Lower leg skin (tissue), 4 donors: ENCODE measurements around the gene HDAC4. TPM values are rescaled to one million over a fixed set of nuclear protein-coding genes. Genes with fewer than 3 reads are reported as not detected.

ENCODE experiments used
- DNase-seq, 2 donors: peaks; one replicate each; pipeline ENCODE4 v3.0.0-alpha.2; 2019; ENCODE audit warnings: low spot score in 2 of 2
- H3K4me3 ChIP-seq: fragments of 200-600 bp; sonication (generic); 2 replicates; pipeline ENCODE4 v1.5.1; 2017; ENCODE audit warnings: mild to moderate bottlenecking, low read depth; ENCODE audit not compliant: poor library complexity, severe bottlenecking
- POLR2A ChIP-seq, 2 donors: fragments of 450-650 bp; IDR thresholded peaks; one replicate each; pipeline ENCODE4 v1.6.1; 2016 to 2017; ENCODE audit warnings: antibody characterized with exemption in 2 of 2, mild to moderate bottlenecking in 1 of 2, moderate library complexity in 1 of 2
- WGBS, 2 donors: methylation state at CpG; one replicate each; pipeline ENCODE4 v1.1.5; 2018; 5-methylcytosine and 5-hydroxymethylcytosine counted together
- intact Hi-C: fragments of 100-400 bp; cut with DNase I; formaldehyde crosslinking; loops from one replicate; pipeline ENCODE4 v1.15.0; 2023; ENCODE audit warnings: low total_unique reads
- total RNA-seq, 4 donors: library from RNA; depleted of rRNA; stranded (reverse); fragments of >200 nt; gene quantifications; one replicate each; pipeline ENCODE4 v1.1.0, GENCODE V29; 2016
- TF ChIP-seq, protein P1 (sequence below), 3 donors: fragments of 450-650 bp; IDR thresholded peaks; one replicate each; pipeline ENCODE4 v1.5.1; 2016; ENCODE audit warnings: antibody characterized with exemption in 3 of 3, mild to moderate bottlenecking in 3 of 3, moderate library complexity in 2 of 3

Gene HDAC4
- total RNA-seq, 4 donors from 2014 or later = 27.4 to 85.5 (median 57.9) TPM

DNA sequence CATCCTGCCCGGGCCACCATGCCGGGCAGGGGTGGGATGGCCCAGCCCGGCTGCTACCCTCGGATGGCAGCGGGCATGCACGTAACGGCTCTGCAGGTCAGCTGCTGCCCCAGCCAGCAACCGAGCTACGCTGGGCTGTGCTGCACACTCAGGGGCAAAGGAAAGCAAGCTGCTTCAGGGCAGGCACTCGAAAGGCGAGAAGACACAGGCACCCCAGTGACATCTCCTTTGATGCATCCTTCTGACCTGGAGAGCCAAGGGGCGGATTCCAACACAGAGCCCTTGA is 8.8 kb downstream of the HDAC4 start:
- intact Hi-C loops = no loop called here
- no peak overlapping the region for H3K4me3 ChIP-seq
- 94 to 98% methylated on average over 12 of the region's 12 CpGs for WGBS, 2 donors
- DNase-seq = no peak
- TF ChIP-seq, protein P1, sequence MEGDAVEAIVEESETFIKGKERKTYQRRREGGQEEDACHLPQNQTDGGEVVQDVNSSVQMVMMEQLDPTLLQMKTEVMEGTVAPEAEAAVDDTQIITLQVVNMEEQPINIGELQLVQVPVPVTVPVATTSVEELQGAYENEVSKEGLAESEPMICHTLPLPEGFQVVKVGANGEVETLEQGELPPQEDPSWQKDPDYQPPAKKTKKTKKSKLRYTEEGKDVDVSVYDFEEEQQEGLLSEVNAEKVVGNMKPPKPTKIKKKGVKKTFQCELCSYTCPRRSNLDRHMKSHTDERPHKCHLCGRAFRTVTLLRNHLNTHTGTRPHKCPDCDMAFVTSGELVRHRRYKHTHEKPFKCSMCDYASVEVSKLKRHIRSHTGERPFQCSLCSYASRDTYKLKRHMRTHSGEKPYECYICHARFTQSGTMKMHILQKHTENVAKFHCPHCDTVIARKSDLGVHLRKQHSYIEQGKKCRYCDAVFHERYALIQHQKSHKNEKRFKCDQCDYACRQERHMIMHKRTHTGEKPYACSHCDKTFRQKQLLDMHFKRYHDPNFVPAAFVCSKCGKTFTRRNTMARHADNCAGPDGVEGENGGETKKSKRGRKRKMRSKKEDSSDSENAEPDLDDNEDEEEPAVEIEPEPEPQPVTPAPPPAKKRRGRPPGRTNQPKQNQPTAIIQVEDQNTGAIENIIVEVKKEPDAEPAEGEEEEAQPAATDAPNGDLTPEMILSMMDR (IDR thresholded peaks at IDR 0.05) = no peak
- TF ChIP-seq POLR2A (IDR thresholded peaks at IDR 0.05) = no peak

DNA sequence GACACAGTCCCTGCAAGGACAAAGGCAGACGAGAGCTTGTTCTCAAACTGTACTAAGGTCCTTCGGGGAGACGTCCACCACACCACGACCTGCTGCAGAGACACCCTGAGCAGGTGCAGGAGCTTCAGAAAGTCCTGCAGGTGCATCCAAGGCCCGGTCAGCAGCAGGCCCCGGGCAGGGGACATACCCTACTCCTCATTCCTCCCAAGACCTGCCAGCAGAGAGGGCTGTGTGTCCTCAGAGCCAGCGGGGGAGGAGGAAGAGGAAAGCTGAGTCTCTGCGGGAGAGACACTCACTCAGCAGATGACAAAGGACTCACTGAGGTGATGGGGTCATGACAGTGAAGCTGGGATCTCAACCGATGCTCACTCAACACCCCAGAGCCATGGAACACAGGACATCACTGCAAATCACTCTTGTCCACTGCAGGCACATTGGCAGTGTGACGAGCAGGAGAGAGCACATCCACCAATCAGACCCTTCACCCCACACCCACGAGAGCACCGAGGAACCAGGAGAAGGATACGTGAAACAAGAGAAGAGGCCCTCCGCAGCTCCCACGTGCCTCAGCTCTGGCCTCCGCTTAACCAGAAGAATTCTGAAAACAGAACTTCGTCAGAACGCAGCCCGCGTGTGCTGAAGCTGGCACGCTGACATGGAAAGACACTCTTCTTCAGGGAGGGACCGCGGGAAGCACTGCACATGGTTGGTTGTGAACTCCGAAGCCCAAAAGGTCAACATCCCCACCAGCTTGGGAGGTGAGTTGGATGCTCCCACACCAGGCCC is 9.3 kb downstream of the HDAC4 start:
- H3K4me3 ChIP-seq = no peak overlapping the region
- TF ChIP-seq, protein P1 (IDR thresholded peaks at IDR 0.05) = no peak
- TF ChIP-seq POLR2A (IDR thresholded peaks at IDR 0.05) = no peak
- 91 to 93% methylated on average over 21 to 24 of the region's 24 CpGs for whole genome bisulfite sequencing, 2 donors
- intact Hi-C loops = no loop called here
- no peak for DNase-seq

DNA sequence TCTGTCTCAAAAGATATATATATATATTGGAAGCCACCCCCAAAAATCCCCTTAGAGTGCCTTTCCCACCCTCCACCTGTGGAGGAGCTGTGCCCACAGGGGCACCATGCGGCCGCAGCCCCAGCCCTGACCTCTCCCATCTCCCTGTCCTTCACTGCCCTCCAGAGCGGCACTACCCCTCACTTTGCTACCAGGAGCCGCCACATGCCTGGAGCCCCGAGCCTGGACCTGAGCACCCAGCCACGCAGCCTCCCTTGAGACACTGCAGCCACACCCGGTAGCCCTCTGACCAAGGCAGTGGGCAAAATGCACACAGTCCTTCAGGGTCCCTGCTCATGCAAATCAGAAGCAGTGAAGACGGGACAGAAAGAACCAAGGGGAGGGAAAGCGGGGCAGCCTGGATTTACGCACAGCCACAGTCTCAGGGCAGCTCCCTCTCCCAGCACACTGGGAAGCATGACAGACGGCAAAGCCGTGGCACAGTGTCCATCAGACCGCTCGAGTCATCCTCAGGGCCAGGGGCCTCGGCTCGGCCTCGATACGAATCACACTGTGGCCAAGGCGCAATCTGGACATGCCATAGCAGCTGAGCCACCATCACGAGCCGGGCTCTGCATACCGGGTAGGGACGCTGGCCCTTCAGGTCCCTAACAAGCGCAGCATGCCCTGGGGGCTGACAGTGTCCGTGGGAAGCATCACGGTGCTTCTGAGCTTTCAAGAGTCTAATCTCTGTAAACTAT is 10.1 kb downstream of the HDAC4 start:
- no peak for DNase-seq
- 94 to 97% methylated on average over 21 to 26 of the region's 26 CpGs for WGBS, 2 donors
- intact Hi-C loops = no loop called here
- TF ChIP-seq, protein P1 (IDR thresholded peaks at IDR 0.05) = no peak
- TF ChIP-seq POLR2A (IDR thresholded peaks at IDR 0.05) = no peak
- H3K4me3 ChIP-seq = no peak overlapping the region

DNA sequence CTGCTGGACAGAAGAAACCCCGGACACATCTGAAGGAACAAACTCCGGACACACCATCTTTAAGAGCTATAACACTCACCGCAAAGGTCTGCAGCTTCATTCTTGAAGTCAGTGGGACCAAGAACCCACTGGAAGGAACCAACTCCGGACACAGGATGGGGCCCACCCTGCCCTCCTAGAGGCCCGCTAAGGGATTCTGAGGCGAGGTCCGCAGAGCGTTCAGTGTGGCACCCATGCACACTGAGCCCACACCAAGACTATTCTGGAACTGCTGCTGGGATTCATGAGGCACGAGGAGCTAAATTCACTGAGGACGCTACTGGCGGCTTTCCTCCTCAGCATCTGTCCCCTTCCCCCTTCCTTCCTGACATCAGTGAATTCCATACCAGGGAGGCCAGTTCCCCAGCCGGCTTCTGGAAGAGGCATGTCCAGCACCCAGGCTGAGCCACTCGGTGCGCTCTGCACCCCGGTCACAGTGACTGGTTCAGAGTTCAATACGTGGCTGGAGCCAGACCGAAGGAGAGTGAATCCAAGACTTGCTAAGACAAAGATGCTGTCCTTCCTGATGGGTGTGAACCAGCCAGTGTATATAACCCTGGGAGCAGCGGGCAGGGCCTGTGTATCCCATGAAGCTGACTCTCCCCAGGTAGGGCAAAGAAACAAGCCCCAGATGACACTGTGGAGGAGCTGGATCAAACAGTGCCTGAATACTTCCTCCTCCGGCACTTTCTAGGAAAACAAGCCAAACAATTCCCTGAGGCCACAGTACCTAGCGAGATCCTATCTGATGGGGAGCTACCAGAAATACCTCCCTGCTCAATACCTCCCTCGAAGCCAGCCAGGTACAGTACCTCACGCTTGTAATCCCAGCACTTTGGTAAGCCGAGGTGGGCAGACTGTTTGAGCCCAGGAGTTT is 11.1 kb downstream of the HDAC4 start:
- TF ChIP-seq, protein P1 (IDR thresholded peaks at IDR 0.05) = no peak
- no peak for TF ChIP-seq POLR2A (IDR thresholded peaks at IDR 0.05)
- 90 to 91% methylated on average over 23 of the region's 23 CpGs for WGBS, 2 donors
- DNase-seq = no peak
- intact Hi-C loops = no loop called here
- no peak overlapping the region for H3K4me3 ChIP-seq

DNA sequence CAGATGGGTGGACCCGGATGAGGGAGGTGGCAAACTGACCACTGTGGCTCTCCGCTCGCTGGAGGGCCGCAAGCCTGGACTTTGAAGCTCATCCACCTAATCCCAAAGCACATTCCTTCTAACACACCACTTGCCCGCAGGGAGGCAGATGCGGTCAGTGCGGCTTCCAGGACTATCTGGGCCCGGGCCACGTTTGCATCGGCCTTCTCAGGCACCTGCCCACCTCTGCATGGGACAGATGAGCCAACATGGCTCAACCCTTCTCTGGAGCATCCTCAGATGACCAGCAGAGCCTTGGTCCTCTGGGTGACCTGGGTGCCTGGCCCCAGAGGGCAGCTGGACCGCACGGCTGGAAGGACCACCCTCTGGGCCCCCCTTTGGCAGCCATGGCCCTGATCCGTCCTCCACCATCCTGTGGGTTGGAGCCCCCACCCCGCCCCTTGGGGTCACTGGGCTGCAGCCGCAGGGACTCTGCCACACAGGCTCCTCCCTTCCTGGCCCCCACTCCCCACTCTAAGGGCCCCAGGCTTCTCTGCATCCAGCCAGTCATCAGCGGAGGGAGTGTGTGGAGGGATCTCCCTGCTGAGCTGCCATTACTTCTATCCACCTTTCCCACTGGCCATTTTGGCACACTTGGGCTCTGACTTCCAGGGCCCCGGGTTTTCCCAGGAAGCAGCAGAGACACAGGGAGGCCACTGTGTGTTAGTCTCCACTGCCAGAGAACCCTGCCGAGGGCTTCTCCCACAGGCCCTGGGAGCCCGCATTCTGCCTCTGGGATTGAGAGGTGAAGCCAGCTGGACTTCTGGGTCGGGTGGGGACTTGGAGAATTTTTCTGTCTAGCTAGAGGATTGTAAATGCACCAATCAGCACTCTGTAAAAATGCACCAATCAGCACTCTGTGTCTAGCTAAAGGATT is 12.3 kb downstream of the HDAC4 start:
- WGBS, 2 donors = 95 to 97% methylated on average over 18 to 19 of the region's 20 CpGs
- TF ChIP-seq POLR2A (IDR thresholded peaks at IDR 0.05) = no peak
- TF ChIP-seq, protein P1 (IDR thresholded peaks at IDR 0.05) = no peak
- intact Hi-C loops = no loop called here
- no peak for DNase-seq
- no peak overlapping the region for H3K4me3 ChIP-seq
